Peyer's patch (tissue), 4 donors: ENCODE measurements around the gene ITPR1.

Source experiments
- POLR2A ChIP-seq, 2 donors: fragments of 450-650 bp; IDR thresholded peaks; one replicate each; pipeline ENCODE4 v1.5.1; 2017; ENCODE audit warnings: antibody characterized with exemption in 2 of 2, mild to moderate bottlenecking in 2 of 2, moderate library complexity in 2 of 2
- TF ChIP-seq, protein P1 (sequence below), 6 experiments: fragments of 450-650 bp in 4 of 6; fragments of 200-600 bp in 2 of 6; sonication (generic) in 1 of 6; IDR thresholded peaks; one replicate each; pipeline ENCODE4 v1.5.1; 2017 to 2019; ENCODE audit warnings: antibody characterized with exemption in 6 of 6, mild to moderate bottlenecking in 3 of 6, moderate library complexity in 1 of 6

GRCh38 chr3:4756855-4757574 is 263.9 kb downstream of the ITPR1 start:
- TF ChIP-seq, protein P1, sequence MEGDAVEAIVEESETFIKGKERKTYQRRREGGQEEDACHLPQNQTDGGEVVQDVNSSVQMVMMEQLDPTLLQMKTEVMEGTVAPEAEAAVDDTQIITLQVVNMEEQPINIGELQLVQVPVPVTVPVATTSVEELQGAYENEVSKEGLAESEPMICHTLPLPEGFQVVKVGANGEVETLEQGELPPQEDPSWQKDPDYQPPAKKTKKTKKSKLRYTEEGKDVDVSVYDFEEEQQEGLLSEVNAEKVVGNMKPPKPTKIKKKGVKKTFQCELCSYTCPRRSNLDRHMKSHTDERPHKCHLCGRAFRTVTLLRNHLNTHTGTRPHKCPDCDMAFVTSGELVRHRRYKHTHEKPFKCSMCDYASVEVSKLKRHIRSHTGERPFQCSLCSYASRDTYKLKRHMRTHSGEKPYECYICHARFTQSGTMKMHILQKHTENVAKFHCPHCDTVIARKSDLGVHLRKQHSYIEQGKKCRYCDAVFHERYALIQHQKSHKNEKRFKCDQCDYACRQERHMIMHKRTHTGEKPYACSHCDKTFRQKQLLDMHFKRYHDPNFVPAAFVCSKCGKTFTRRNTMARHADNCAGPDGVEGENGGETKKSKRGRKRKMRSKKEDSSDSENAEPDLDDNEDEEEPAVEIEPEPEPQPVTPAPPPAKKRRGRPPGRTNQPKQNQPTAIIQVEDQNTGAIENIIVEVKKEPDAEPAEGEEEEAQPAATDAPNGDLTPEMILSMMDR (IDR thresholded peaks at IDR 0.05), result no peak
- TF ChIP-seq POLR2A (IDR thresholded peaks at IDR 0.05), result no peak
